ENCODE results near the gene BABAM1. TPM values are rescaled to one million over a fixed set of nuclear protein-coding genes. Genes with fewer than 3 reads are reported as not detected.

Gene BABAM1
- total and polyA plus RNA-seq, 9 of the 15 experiments (the other 6 are each of a cell fraction or from before 2014, with no cell fraction given): 14.7 to 160 (median 113) TPM

DNA sequence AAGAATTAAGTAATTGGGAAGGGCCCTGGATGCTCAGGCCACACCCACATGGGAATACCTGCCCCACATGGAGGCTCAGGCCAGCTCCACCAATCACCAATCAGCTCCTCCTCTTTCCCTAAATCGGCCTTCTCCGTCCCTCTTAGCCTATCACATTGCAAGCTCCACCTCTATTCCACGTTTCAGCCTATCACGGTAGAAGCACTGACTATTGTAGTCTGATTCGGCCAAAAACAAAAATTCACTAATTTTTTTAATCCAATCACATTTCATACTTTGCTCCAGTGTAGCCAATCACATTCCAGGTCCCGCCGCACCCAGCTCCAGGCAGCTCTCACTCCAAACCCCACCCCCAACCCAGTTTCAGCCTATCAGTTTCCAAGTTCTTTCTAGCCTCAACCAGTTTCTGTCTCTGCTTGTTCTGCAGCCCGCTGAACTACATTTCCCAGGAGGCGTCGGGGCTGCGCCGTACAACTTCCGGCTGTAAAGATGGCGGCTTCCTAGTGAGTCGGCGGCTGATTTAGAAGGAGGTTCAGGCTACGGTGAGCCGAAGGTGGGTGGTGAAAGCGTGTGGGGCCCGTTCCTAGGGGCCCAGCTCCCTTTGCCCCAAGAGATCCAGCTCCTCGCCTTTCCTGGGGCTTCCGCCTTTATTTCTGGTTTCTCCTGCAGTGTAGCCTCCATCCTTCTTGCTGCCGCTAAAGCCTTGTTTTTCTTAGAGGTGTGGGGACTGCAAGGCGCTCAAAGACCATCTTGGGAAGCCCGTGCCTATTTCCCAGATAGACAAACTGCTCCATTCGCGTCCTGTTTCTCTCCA, at the start of gene BABAM1 (continued):
- TF ChIP-seq, protein P1, sequence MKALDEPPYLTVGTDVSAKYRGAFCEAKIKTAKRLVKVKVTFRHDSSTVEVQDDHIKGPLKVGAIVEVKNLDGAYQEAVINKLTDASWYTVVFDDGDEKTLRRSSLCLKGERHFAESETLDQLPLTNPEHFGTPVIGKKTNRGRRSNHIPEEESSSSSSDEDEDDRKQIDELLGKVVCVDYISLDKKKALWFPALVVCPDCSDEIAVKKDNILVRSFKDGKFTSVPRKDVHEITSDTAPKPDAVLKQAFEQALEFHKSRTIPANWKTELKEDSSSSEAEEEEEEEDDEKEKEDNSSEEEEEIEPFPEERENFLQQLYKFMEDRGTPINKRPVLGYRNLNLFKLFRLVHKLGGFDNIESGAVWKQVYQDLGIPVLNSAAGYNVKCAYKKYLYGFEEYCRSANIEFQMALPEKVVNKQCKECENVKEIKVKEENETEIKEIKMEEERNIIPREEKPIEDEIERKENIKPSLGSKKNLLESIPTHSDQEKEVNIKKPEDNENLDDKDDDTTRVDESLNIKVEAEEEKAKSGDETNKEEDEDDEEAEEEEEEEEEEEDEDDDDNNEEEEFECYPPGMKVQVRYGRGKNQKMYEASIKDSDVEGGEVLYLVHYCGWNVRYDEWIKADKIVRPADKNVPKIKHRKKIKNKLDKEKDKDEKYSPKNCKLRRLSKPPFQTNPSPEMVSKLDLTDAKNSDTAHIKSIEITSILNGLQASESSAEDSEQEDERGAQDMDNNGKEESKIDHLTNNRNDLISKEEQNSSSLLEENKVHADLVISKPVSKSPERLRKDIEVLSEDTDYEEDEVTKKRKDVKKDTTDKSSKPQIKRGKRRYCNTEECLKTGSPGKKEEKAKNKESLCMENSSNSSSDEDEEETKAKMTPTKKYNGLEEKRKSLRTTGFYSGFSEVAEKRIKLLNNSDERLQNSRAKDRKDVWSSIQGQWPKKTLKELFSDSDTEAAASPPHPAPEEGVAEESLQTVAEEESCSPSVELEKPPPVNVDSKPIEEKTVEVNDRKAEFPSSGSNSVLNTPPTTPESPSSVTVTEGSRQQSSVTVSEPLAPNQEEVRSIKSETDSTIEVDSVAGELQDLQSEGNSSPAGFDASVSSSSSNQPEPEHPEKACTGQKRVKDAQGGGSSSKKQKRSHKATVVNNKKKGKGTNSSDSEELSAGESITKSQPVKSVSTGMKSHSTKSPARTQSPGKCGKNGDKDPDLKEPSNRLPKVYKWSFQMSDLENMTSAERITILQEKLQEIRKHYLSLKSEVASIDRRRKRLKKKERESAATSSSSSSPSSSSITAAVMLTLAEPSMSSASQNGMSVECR (CRISPR knock-in tag; IDR thresholded peaks at IDR 0.05): no peak
- TF ChIP-seq SIN3A (IDR thresholded peaks at IDR 0.05; ENCODE audit: borderline replicate concordance in 2 of 2, control insufficient read depth in 1 of 2, low read depth in 2 of 2, low read length in 2 of 2) (peak in 1 of 2 experiments; percentile 71; a peak in 1 of 4 replicates), ZNF311 (CRISPR knock-in tag; IDR thresholded peaks at IDR 0.05) (peak; percentile 68; the same call in 1 of the 2 replicates), ZNF778 (CRISPR knock-in tag; IDR thresholded peaks at IDR 0.05) (no peak), HDGF (IDR thresholded peaks at IDR 0.05) (peak; percentile 79; the same call in 1 of the 2 replicates), CBX1 (IDR thresholded peaks at IDR 0.05; ENCODE audit: low read depth) (no peak), FOXJ2 (tag; IDR thresholded peaks at IDR 0.05) (peak; percentile 94), HNRNPH1 (optimal IDR thresholded peaks at IDR 0.05; ENCODE audit: low read depth, low read length) (no peak), E2F3 (CRISPR knock-in tag; IDR thresholded peaks at IDR 0.05) (no peak)
- TF ChIP-seq, protein P2, sequence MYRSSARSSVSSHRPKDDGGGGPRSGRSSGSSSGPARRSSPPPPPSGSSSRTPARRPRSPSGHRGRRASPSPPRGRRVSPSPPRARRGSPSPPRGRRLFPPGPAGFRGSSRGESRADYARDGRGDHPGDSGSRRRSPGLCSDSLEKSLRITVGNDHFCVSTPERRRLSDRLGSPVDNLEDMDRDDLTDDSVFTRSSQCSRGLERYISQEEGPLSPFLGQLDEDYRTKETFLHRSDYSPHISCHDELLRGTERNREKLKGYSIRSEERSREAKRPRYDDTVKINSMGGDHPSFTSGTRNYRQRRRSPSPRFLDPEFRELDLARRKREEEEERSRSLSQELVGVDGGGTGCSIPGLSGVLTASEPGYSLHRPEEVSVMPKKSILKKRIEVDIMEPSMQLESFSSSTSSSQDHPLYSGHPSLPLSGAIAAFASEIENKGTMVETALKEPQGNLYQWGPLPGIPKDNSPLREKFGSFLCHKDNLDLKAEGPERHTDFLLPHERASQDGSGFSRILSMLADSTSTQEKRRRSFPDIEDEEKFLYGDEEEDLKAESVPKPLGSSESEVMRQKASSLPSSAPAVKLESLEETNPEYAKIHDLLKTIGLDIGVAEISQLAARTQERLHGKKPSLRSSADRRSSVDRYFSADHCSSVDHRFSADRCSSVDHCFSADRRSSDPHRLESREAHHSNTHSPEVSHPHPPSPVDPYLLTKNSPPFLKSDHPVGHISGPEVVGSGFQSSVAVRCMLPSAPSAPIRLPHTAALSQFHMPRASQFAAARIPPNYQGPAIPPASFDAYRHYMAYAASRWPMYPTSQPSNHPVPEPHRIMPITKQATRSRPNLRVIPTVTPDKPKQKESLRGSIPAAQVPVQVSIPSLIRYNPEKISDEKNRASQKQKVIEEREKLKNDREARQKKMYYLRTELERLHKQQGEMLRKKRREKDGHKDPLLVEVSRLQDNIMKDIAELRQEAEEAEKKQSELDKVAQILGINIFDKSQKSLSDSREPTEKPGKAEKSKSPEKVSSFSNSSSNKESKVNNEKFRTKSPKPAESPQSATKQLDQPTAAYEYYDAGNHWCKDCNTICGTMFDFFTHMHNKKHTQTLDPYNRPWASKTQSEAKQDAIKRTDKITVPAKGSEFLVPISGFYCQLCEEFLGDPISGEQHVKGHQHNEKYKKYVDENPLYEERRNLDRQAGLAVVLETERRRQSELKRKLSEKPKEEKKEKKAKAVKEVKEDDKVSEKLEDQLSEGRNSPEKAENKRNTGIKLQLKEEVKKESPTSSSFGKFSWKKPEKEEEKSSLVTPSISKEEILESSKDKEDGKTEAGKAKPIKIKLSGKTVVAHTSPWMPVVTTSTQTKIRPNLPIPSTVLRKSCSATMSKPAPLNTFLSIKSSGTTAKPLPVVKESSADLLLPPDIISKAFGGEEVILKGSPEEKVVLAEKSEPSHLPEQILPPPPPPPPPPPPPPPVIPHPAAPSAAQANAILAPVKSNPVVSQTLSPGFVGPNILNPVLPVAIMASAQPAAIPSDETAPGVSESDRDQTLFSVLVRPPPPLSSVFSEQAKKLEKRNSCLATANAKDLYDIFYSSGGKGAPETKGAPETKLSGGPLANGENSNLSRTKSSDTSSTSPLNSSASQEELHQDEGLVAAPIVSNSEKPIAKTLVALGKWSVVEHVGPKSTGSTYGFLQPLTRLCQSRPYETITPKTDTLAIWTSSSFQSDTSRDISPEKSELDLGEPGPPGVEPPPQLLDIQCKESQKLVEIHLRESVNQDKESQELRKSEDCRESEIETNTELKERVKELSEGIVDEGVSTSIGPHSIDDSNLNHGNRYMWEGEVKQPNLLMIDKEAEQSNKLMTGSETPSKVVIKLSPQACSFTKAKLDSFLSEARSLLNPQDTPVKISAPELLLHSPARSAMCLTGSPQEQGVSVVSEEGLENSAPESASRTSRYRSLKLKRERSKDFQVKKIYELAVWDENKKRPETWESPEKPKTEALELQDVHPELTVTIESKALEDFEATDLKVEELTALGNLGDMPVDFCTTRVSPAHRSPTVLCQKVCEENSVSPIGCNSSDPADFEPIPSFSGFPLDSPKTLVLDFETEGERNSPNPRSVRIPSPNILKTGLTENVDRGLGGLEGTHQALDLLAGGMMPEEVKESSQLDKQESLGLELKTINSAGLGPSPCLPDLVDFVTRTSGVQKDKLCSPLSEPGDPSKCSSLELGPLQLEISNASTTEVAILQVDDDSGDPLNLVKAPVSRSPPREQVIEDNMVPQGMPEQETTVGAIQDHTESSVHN (IDR thresholded peaks at IDR 0.05; ENCODE audit: borderline replicate concordance in 1 of 2, low read depth in 1 of 2): no peak
- TF ChIP-seq, protein P3, sequence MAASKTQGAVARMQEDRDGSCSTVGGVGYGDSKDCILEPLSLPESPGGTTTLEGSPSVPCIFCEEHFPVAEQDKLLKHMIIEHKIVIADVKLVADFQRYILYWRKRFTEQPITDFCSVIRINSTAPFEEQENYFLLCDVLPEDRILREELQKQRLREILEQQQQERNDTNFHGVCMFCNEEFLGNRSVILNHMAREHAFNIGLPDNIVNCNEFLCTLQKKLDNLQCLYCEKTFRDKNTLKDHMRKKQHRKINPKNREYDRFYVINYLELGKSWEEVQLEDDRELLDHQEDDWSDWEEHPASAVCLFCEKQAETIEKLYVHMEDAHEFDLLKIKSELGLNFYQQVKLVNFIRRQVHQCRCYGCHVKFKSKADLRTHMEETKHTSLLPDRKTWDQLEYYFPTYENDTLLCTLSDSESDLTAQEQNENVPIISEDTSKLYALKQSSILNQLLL (CRISPR knock-in tag; IDR thresholded peaks at IDR 0.05; ENCODE audit: borderline replicate concordance): peak; percentile 16; the same call in 1 of the 2 replicates

Measured in K562 (cell line).